ENCODE results near the gene SMARCC1.
"Not testable (repeated sequence)": the region's sequence is repeated elsewhere in the genome, so short reads cannot be mapped to it uniquely, and the experiment has no call there.

SMARCC1 gene

DNA sequence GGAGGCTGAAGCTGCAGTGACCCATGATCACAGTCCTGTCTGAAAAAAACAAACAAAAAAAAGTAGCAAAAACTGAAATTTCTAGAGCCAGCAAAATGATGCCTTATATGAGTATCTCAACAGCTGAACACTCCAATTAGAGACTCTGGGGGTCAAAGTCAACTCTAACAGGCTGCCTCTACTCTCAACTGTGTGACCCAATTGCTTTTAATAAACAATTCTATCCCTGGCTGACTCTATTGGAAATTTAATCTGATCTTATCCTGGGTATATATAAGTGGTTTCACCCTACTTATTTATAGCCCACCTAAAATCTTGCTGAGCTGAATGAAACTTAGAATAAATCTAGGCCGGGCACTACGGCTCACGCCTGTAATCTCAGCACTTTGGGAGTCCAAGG, 29.0 kb downstream of the SMARCC1 start:
- Mint-ChIP-seq H3K4me3 (no peak overlapping the region), H3K4me1 (ENCODE audit: low read depth in 2 of 2) (peaks cover 0 to 10% of the 10 kb centered on the region in 2 donors), H3K9me3 (no peaks in the 10 kb centered on the region), H3K27me3 (no peaks in the 10 kb centered on the region), H3K36me3 (ENCODE audit: insufficient read depth) (peaks cover 36% of the 10 kb centered on the region), H3K27ac (no peak overlapping the region)
- ATAC-seq (replicated peaks) (no peak), DNase-seq (no peak)

DNA sequence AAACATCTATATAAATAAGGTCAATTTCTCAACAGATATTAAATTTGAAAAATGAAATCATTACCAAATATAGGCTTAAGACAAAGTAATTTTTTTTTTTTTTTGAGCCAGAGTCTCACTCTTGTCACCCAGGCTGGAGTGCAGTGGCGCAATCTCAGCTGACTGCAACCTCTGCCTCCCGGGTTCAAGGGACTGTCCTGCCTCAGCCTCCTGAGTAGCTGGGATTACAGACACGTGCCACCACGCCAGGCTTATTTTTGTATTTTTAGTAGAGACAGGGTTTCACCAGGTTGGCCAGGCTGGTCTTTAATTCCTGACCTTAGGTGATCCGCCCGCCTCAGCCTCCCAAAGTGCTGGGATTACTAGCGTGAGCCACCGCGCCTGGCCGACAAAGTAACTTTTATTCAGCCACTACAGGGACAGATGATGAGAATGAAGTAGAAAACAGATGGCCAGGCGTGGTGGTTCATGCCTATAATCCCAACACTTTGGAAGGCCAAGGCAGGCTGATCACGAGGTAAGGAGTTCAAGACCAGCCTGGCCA, 30.8 kb downstream of the SMARCC1 start:
- peaks cover 24% of the 10 kb centered on the region for H3K36me3 Mint-ChIP-seq (ENCODE audit: insufficient read depth)
- H3K4me1 Mint-ChIP-seq (ENCODE audit: low read depth in 2 of 2); DNase-seq; H3K9me3 Mint-ChIP-seq; H3K27me3 Mint-ChIP-seq; ATAC-seq (replicated peaks); H3K27ac Mint-ChIP-seq; H3K4me3 Mint-ChIP-seq: not testable (repeated sequence)

DNA sequence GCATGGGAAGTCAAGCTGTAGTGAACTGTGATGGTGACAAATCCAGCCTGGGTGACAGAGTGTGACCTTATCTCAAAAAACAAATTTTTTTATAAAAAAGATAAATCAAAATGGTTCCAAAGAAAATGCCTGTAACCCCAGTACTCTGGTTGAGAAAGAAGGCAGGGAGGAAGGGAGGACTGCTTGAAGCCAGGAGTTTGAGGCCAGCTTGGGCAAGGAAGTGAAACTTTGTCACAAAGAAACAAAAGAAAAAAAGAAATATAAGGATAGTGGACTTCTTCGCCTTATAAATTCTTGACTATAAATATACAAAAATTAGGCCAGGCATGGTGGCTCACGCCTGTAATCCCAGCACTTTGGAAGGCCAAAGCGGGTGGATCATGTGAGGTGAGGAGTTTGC, 34.1 kb downstream of the SMARCC1 start:
- DNase-seq, result no peak
- H3K27me3 Mint-ChIP-seq, result no peaks in the 10 kb centered on the region
- ATAC-seq (replicated peaks), result no peak
- no peak overlapping the region for H3K27ac Mint-ChIP-seq
- H3K4me1 Mint-ChIP-seq (ENCODE audit: low read depth in 2 of 2), result peaks cover 5 to 7% of the 10 kb centered on the region in 2 donors
- H3K9me3 Mint-ChIP-seq, result no peaks in the 10 kb centered on the region
- no peak overlapping the region for H3K4me3 Mint-ChIP-seq
- peaks cover 35% of the 10 kb centered on the region for H3K36me3 Mint-ChIP-seq (ENCODE audit: insufficient read depth)

GRCh38 chr3:47746264-47746663, 35.4 kb downstream of the SMARCC1 start:
- no peak overlapping the region for H3K4me3 Mint-ChIP-seq
- no peak overlapping the region for H3K27ac Mint-ChIP-seq
- H3K9me3 Mint-ChIP-seq, result no peaks in the 10 kb centered on the region
- H3K27me3 Mint-ChIP-seq, result no peaks in the 10 kb centered on the region
- ATAC-seq (replicated peaks), result no peak
- peaks cover 36% of the 10 kb centered on the region for H3K36me3 Mint-ChIP-seq (ENCODE audit: insufficient read depth)
- DNase-seq, result no peak
- peaks cover 8 to 20% of the 10 kb centered on the region in 2 donors for H3K4me1 Mint-ChIP-seq (ENCODE audit: low read depth in 2 of 2)

GRCh38 chr3:47743855-47744254, 37.8 kb downstream of the SMARCC1 start:
- H3K4me1 Mint-ChIP-seq (ENCODE audit: low read depth in 2 of 2), result peaks cover 13 to 29% of the 10 kb centered on the region in 2 donors

DNA sequence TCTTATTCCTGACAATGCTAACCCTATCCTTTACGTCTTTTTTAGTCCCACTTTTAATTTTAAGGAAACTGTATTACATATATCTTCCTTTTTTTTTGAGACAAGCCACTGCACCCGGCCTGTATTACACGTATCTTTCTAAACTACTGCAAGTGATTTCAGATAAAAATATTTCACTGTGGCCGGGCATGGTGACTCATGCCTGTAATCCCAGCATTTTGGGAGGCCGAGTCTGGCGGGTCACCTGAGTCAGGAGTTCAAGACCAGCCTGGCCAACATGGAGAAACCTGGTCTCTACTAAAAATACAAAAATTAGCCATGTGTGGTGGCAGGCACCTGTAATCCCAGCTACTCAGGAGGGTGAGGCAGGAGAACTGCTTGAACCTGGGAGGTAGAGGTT, 38.3 kb downstream of the SMARCC1 start:
- not testable (repeated sequence) for H3K27me3 Mint-ChIP-seq; DNase-seq; H3K27ac Mint-ChIP-seq; H3K4me3 Mint-ChIP-seq; H3K9me3 Mint-ChIP-seq; ATAC-seq (replicated peaks)
- Mint-ChIP-seq H3K4me1 (ENCODE audit: low read depth in 2 of 2) (peaks cover 14 to 29% of the 10 kb centered on the region in 2 donors), H3K36me3 (ENCODE audit: insufficient read depth) (peaks cover 44% of the 10 kb centered on the region)

More at GRCh38 chr3:47743855-47744254, 37.8 kb downstream of the SMARCC1 start:
- no peak overlapping the region for H3K4me3 Mint-ChIP-seq
- no peak for DNase-seq
- no peaks in the 10 kb centered on the region for H3K9me3 Mint-ChIP-seq
- no peaks in the 10 kb centered on the region for H3K27me3 Mint-ChIP-seq
- ATAC-seq (replicated peaks), result no peak
- H3K27ac Mint-ChIP-seq, result no peak overlapping the region
- H3K36me3 Mint-ChIP-seq (ENCODE audit: insufficient read depth), result peaks cover 40% of the 10 kb centered on the region

- Mint-ChIP-seq H3K9me3 (no peaks in the 10 kb centered on the region), H3K4me1 (ENCODE audit: low read depth in 2 of 2) (peaks cover 15 to 29% of the 10 kb centered on the region in 2 donors), H3K36me3 (ENCODE audit: insufficient read depth) (peaks cover 59% of the 10 kb centered on the region), H3K27me3 (no peaks in the 10 kb centered on the region), H3K27ac (peak overlapping the region in 1 of 2 donors; percentile 63), H3K4me3 (no peak overlapping the region)
- no peak for ATAC-seq (replicated peaks)
- no peak for DNase-seq
Measured at GRCh38 chr3:47741925-47742324, 39.8 kb downstream of the SMARCC1 start.

- peaks cover 85% of the 10 kb centered on the region for H3K36me3 Mint-ChIP-seq (ENCODE audit: insufficient read depth)
- DNase-seq, result no peak
- no peak for ATAC-seq (replicated peaks)
- H3K9me3 Mint-ChIP-seq, result no peaks in the 10 kb centered on the region
- no peak overlapping the region for H3K4me3 Mint-ChIP-seq
- H3K27me3 Mint-ChIP-seq, result no peaks in the 10 kb centered on the region
- peaks cover 3 to 4% of the 10 kb centered on the region in 2 donors for H3K4me1 Mint-ChIP-seq (ENCODE audit: low read depth in 2 of 2)
- H3K27ac Mint-ChIP-seq, result peak overlapping the region; percentile 33 to 39
Measured at GRCh38 chr3:47732143-47732542, 49.5 kb downstream of the SMARCC1 start.

DNA sequence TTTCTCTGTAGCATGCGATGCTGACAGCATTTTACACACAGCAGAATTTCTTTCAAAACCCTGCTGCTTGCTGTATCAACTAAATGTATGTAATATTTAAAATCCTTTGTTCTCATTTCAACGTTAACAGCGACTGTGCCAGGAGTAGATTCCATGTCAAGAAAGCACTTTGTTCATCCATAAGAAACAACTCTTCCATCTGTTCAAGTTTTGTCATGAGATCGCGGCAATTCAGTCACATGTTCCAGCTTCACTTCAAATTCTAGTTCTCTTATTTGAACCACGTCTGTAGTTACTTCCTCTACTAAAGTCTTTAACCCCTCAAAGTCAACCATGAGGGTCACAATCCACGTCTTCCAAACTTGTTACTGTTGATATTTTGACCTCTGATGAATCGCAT, 50.6 kb downstream of the SMARCC1 start:
- Mint-ChIP-seq H3K36me3 (ENCODE audit: insufficient read depth) (peaks cover 80% of the 10 kb centered on the region), H3K27me3 (no peaks in the 10 kb centered on the region), H3K27ac (no peak overlapping the region)

GRCh38 chr3:47722859-47723258, 58.8 kb downstream of the SMARCC1 start:
- Mint-ChIP-seq H3K27me3 (no peaks in the 10 kb centered on the region), H3K27ac (peak overlapping the region in 1 of 2 donors; percentile 53), H3K36me3 (ENCODE audit: insufficient read depth) (peaks cover 44% of the 10 kb centered on the region), H3K9me3 (no peaks in the 10 kb centered on the region), H3K4me3 (no peak overlapping the region), H3K4me1 (ENCODE audit: low read depth in 2 of 2) (peaks cover 0 to 9% of the 10 kb centered on the region in 2 donors)
- no peak for DNase-seq
- ATAC-seq (replicated peaks), result no peak

More for the DNA sequence above, 50.6 kb downstream of the SMARCC1 start:
- peaks cover 3 to 4% of the 10 kb centered on the region in 2 donors for H3K4me1 Mint-ChIP-seq (ENCODE audit: low read depth in 2 of 2)
- H3K4me3 Mint-ChIP-seq, result no peak overlapping the region
- ATAC-seq (replicated peaks) (no peak), DNase-seq (no peak)
- H3K9me3 Mint-ChIP-seq, result no peaks in the 10 kb centered on the region

DNA sequence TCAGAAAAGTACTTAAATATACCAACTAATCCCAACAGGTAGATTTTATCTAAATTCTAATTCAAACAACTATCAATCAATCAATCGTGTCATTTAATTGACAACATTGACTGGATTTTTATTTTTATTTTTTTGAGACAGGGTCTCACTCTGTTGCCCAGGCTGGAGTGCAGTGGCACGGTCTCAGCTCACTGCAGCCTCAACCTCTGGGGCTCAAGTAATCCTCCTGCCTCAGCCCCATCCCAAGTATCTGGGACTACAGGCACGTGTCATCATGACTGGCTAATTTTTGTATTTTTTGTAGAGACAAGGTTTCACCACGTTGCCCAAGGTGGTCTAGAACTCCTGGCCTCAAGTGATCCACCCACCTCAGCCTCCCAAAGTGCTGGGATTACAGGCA, 64.2 kb downstream of the SMARCC1 start:
- not testable (repeated sequence) for DNase-seq; H3K27ac Mint-ChIP-seq; H3K4me3 Mint-ChIP-seq; ATAC-seq (replicated peaks); H3K27me3 Mint-ChIP-seq; H3K9me3 Mint-ChIP-seq
- H3K36me3 Mint-ChIP-seq (ENCODE audit: insufficient read depth), result peaks cover 57% of the 10 kb centered on the region
- H3K4me1 Mint-ChIP-seq (ENCODE audit: low read depth in 2 of 2), result peaks cover 0 to 20% of the 10 kb centered on the region in 2 donors

DNA sequence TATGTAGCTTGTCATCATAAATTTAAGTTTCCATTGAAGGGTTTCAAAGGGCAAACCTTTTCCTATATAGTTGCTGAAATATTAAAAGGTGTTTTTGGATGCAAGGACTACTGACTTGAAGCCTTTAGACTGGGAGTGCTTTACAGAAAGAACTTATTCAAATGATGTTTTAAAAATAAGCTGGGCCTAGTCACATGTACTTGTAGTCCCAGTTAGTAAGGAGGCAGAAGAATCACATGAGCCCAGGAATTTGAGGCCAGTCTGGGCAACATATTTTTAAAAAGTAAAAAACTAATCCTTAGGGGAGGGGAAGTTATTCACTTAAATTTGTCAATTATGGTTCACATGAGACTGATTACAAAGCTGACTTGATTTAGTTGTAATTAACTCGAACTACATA, 65.0 kb downstream of the SMARCC1 start:
- Mint-ChIP-seq H3K4me3 (no peak overlapping the region), H3K36me3 (ENCODE audit: insufficient read depth) (peaks cover 59% of the 10 kb centered on the region), H3K27me3 (no peaks in the 10 kb centered on the region), H3K4me1 (ENCODE audit: low read depth in 2 of 2) (peaks cover 0 to 21% of the 10 kb centered on the region in 2 donors), H3K9me3 (no peaks in the 10 kb centered on the region), H3K27ac (no peak overlapping the region)
- no peak for DNase-seq
- no peak for ATAC-seq (replicated peaks)

DNA sequence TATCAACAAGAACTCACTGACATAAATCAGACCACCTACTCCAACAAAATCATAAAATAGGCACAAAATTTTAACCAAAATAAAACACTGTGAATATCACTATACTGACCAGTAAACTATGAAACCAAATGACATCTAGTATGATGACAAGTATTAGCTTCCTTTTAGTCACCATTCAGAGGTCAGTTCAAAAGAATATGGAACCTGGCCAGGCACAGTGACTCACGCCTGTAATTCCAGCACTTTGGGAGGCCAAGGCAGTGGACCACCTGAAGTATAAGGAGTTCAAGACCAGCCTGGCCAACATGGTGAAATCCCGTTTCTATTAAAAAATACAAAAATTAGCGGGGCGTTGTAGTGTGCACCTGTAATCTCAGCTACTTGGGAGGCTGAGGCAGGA, 65.8 kb downstream of the SMARCC1 start:
- Mint-ChIP-seq H3K4me3 (no peak overlapping the region), H3K9me3 (no peaks in the 10 kb centered on the region), H3K36me3 (ENCODE audit: insufficient read depth) (peaks cover 64% of the 10 kb centered on the region), H3K27ac (peak overlapping the region; percentile 0 to 52), H3K27me3 (no peaks in the 10 kb centered on the region), H3K4me1 (ENCODE audit: low read depth in 2 of 2) (peaks cover 0 to 20% of the 10 kb centered on the region in 2 donors)
- ATAC-seq (replicated peaks) (no peak), DNase-seq (no peak)

DNA sequence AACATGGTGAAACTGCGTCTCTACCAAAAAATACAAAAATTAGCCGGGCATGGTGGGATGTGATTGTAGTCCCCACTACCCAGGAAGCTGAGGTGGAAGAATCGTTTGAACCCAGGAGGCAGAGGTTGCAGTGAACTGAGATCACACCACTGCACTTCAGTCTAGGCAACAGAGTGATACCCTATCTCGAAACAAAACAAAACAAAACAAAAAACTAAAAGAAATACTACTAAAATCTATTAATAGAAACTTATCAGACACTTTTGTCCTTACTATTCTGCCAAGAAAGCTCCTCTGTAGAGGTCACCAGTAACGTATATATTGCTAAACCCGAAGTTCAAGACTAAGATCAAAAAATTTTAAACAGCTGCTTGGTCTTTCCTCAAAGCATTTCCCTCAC, 67.1 kb downstream of the SMARCC1 start:
- Mint-ChIP-seq H3K4me1 (ENCODE audit: low read depth in 2 of 2) (peaks cover 0 to 20% of the 10 kb centered on the region in 2 donors), H3K27me3 (no peaks in the 10 kb centered on the region), H3K36me3 (ENCODE audit: insufficient read depth) (peaks cover 66% of the 10 kb centered on the region), H3K9me3 (no peaks in the 10 kb centered on the region), H3K4me3 (no peak overlapping the region), H3K27ac (peak overlapping the region in 1 of 2 donors; percentile 52)
- DNase-seq (no peak), ATAC-seq (replicated peaks) (no peak)

All from effector memory CD8-positive, alpha-beta T cell (primary cell).